Measurements from ENCODE around the gene TRIM64. TPM values are rescaled to one million over a fixed set of nuclear protein-coding genes. Genes with fewer than 3 reads are reported as not detected.
A peak's percentile ranks its signal among the peaks of the same experiment; 100 is the strongest.
"Not testable (repeated sequence)": the region's sequence is repeated elsewhere in the genome, so short reads cannot be mapped to it uniquely, and the experiment has no call there.

TRIM64 gene
- not detected in 2 replicates for total RNA-seq

GRCh38 chr11:89965737-89966136 is at the start of gene TRIM64:
TSS of gene TRIM64 (plus strand) at chr11:89966037. CDS start at chr11:89968504, 2,467 bp downstream.
- H3K27me3 Mint-ChIP-seq; H3K4me1 Mint-ChIP-seq; H3K4me3 Mint-ChIP-seq; H3K27ac Mint-ChIP-seq; H3K9me3 Mint-ChIP-seq; CTCF ChIA-PET; POLR2A ChIA-PET; H3K36me3 Mint-ChIP-seq (ENCODE audit: low read depth); intact Hi-C loops (cut with micrococcal nuclease); DNase-seq; ATAC-seq (ENCODE audit: low read depth): not testable (repeated sequence)

- TF ChIP-seq CTCF (IDR thresholded peaks at IDR 0.05): no peak
- ATAC-seq (ENCODE audit: low read depth) (no peak), DNase-seq (no peak)
- H3K4me1 Mint-ChIP-seq: no peaks in the 10 kb centered on the region
- CTCF ChIA-PET: no interaction called here
- no peak within 1 kb of the TSS for H3K4me3 Mint-ChIP-seq
- no peak within 1 kb of the TSS for H3K27ac Mint-ChIP-seq
- intact Hi-C loops (cut with micrococcal nuclease): no loop called here
- POLR2A ChIA-PET: no interaction called here
- H3K36me3 Mint-ChIP-seq (ENCODE audit: low read depth): no peaks in the 10 kb centered on the region
- H3K27me3 Mint-ChIP-seq: no peaks in the 10 kb centered on the region
- H3K9me3 Mint-ChIP-seq: no peaks in the 10 kb centered on the region
These were observed 43.6 kb upstream of the TRIM64 start, which contains the start of gene TRIM49D1 for GRCh38 chr11:89922195-89922660. TSS of gene TRIM49D1 (minus strand) at chr11:89922245. CDS start at chr11:89917710, 4,535 bp downstream.

- H3K4me3 Mint-ChIP-seq; CTCF ChIA-PET; intact Hi-C loops (cut with micrococcal nuclease); ATAC-seq (ENCODE audit: low read depth); H3K36me3 Mint-ChIP-seq (ENCODE audit: low read depth); DNase-seq; H3K27me3 Mint-ChIP-seq; H3K27ac Mint-ChIP-seq; POLR2A ChIA-PET; H3K4me1 Mint-ChIP-seq; H3K9me3 Mint-ChIP-seq: not testable (repeated sequence)
These were observed 42.1 kb upstream of the TRIM64 start, which contains the start of gene TRIM49D2 for GRCh38 chr11:89923764-89924163. TSS of gene TRIM49D2 (plus strand) at chr11:89924064. CDS start at chr11:89926762, 2,698 bp downstream.

- CTCF ChIA-PET; POLR2A ChIA-PET; H3K36me3 Mint-ChIP-seq (ENCODE audit: low read depth); intact Hi-C loops (cut with micrococcal nuclease); ATAC-seq (ENCODE audit: low read depth); H3K27ac Mint-ChIP-seq; H3K4me1 Mint-ChIP-seq; H3K4me3 Mint-ChIP-seq; H3K9me3 Mint-ChIP-seq; H3K27me3 Mint-ChIP-seq: not testable (repeated sequence)
- DNase-seq: peak; percentile 0
These were observed 5.0 kb upstream of the TRIM64 start for GRCh38 chr11:89960833-89961232.

Other genes with a start within 250 kb of the TRIM64 start
- gene TRIM49, start 157.5 kb upstream of the TRIM64 start, total RNA-seq: not detected in 2 replicates
- gene TRIM64B, start 87.5 kb upstream of the TRIM64 start, total RNA-seq: not detected in 2 replicates
- gene TRIM49D1, start 43.8 kb upstream of the TRIM64 start, total RNA-seq: not detected in 2 replicates
- not detected in 2 replicates for gene TRIM49D2, start 42.0 kb upstream of the TRIM64 start, total RNA-seq
- not detected in 2 replicates for gene TRIM49C, start 65.1 kb downstream of the TRIM64 start, total RNA-seq
- gene UBTFL1, start 119.9 kb downstream of the TRIM64 start, total RNA-seq: not detected in 2 replicates
- not detected in 2 replicates for gene NAALAD2, start 168.6 kb downstream of the TRIM64 start, total RNA-seq

Measured in activated B cell treated with CpG ODN at 0.5 μM for 24 hours (primary cell).